HG03442 (cell line): ENCODE data around the gene POLR3A.

ENCODE experiments used
- ATAC-seq: cut with Tn5 transposase; IDR thresholded peaks from one replicate; pipeline ENCODE4 v1.9.1; 2021; ENCODE audit warnings: mild to moderate bottlenecking, moderate library complexity; ENCODE audit not compliant: unreplicated experiment

POLR3A gene

DNA sequence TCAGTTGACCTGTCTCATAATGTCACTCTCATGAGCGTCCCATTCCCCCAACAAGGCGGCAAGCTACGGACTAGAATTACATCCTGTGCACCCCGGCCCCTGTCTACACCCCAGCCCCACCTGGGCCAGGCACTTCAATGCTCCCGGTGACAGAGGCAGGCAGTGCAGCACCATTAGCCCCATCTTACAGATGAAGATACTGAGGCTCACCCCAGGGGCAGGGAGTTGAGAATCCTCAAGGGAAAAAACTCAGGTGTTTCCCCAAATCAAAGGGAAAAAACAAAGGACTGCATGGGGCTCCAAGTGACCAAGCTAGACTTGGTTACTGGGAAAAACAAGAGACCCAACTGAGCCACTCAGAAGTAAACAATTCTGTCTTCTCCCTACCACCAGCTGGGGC is 107.3 kb downstream of the POLR3A start:
- no peak for ATAC-seq

DNA sequence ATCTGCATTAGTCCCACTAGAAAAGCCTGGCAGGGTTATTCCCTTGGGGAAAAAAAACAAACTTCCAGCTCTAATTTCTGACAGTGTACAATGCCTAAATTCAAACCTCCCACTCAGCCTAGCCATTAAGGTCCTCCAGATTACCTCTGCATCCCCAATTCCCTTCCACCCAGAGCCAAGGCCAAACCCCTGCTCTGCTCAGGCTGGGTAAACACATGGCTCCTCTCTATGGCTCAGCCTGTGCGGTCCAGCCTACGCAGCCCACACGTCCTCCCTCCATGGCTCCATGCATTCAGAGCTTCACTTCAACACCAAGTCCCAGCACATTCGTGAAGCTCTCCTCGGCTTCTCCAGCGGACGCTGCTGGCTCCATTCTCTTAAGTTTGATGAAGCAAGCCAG is 107.9 kb downstream of the POLR3A start:
- ATAC-seq, result no peak

GRCh38 chr10:77920495-77920894 is 108.8 kb downstream of the POLR3A start:
- ATAC-seq, result no peak

- no peak for ATAC-seq
These were observed 109.6 kb downstream of the POLR3A start for GRCh38 chr10:77919713-77920108.
